GM12878 (cell line): ENCODE measurements around the gene CRB2. TPM values are rescaled to one million over a fixed set of nuclear protein-coding genes. Genes with fewer than 3 reads are reported as not detected.

Experiments used
- ATAC-seq: fragments of 200-7000 bp; cut with Tn5 transposase; 3 replicates; pipeline ENCODE4 v1.9.1; 2020; ENCODE audit warnings: mild to moderate bottlenecking, moderate library complexity
- BruUV-seq: library from RNA; stranded (reverse); fragments of 400-500 nt; replicated peaks from 2 replicates; lab custom pipeline; 2021; lab: Mats Ljungman, UMichigan
- CTCF ChIA-PET: fragments of 300-600 bp; sonication (Branson Sonifier 250); formaldehyde crosslinking; extraction: SDS; loops from one replicate; lab custom pipeline; 2021; ENCODE audit warnings: inconsistent platforms; lab: Yijun Ruan, JAX
- POLR2A ChIA-PET: fragments of 350-600 bp; formaldehyde crosslinking; extraction: SDS; loops from one replicate; lab custom pipeline; 2021; ENCODE audit warnings: inconsistent platforms; lab: Charles Lee
- RAD21 ChIA-PET: fragments of 300-600 bp; sonication (Branson Sonifier 250); formaldehyde crosslinking; loops from one replicate; lab custom pipeline; 2023; ENCODE audit warnings: antibody characterized with exemption; ENCODE audit not compliant: unreplicated experiment; lab: Charles Lee
- SMC1A ChIA-PET: fragments of 300-600 bp; sonication (Branson Sonifier 250); formaldehyde crosslinking; loops from one replicate; lab custom pipeline; 2023; ENCODE audit not compliant: unreplicated experiment, uncharacterized antibody; lab: Charles Lee
- DNase-seq: peaks from one replicate; pipeline ENCODE4 v3.0.0-alpha.2; 2011; ENCODE audit warnings: low read depth, low spot score
- FAIRE-seq: peaks from 3 replicates; lab custom pipeline; 2011; peaks lifted over from hg19 to GRCh38; lab: Jason Lieb, UNC
- H2AFZ ChIP-seq: 2 replicates; pipeline ENCODE4 v1.6.0; 2011; ENCODE audit warnings: low read depth, low read length, control low read depth; ENCODE audit not compliant: control insufficient read depth
- H3K27ac ChIP-seq: 2 replicates; pipeline ENCODE4 v1.5.1; 2011; ENCODE audit warnings: control low read depth; ENCODE audit not compliant: control insufficient read depth, insufficient read depth
- H3K27me3 ChIP-seq, 2 experiments: replicated peaks in 1 of 2; 2 replicates each; pipeline versions ENCODE4 v1.6.0 to v1.6.1; 2011; ENCODE audit warnings: low read length in 1 of 2; ENCODE audit not compliant: control insufficient read depth in 2 of 2, insufficient read depth in 2 of 2
- H3K36me3 ChIP-seq, 2 experiments: 2 replicates each; pipeline ENCODE4 v1.5.1; 2011; ENCODE audit warnings: low read length in 1 of 2; ENCODE audit not compliant: control insufficient read depth in 2 of 2, insufficient read depth in 2 of 2
- H3K4me1 ChIP-seq: 2 replicates; pipeline ENCODE4 v1.6.1; 2011; ENCODE audit warnings: mild to moderate bottlenecking, low read length, moderate library complexity, mixed read lengths; ENCODE audit not compliant: control insufficient read depth, insufficient read depth
- H3K4me2 ChIP-seq: 2 replicates; pipeline ENCODE4 v1.6.0; 2011; ENCODE audit warnings: control low read depth; ENCODE audit not compliant: control insufficient read depth, insufficient read depth
- H3K4me3 ChIP-seq: fragments of 200-600 bp; sonication (generic); 2 replicates; pipeline ENCODE4 v1.5.1; 2016
- H3K79me2 ChIP-seq: 2 replicates; pipeline ENCODE4 v1.6.0; 2011; ENCODE audit warnings: low read length; ENCODE audit not compliant: control insufficient read depth, insufficient read depth
- H3K9ac ChIP-seq: 2 replicates; pipeline ENCODE4 v1.8.0; 2011; ENCODE audit warnings: low read length, control low read depth, mixed read lengths; ENCODE audit not compliant: control insufficient read depth, insufficient read depth
- H3K9me3 ChIP-seq: replicated peaks from 3 replicates; pipeline ENCODE4 v1.5.1; 2011; ENCODE audit warnings: mild to moderate bottlenecking, low read length; ENCODE audit not compliant: control insufficient read depth, insufficient read depth
- H4K20me1 ChIP-seq: 2 replicates; pipeline ENCODE4 v1.6.0; 2011; ENCODE audit not compliant: control insufficient read depth, insufficient read depth
- BCL11A ChIP-seq: IDR thresholded peaks from 2 replicates; pipeline ENCODE4 v1.6.1; 2011; ENCODE audit warnings: low read depth, low read length
- BHLHE40 ChIP-seq, 2 experiments: fragments of 450-650 bp in 1 of 2; IDR thresholded peaks; 2 replicates each; pipeline ENCODE4 v1.6.1; 2011 to 2017; ENCODE audit warnings: low read depth in 2 of 2, borderline replicate concordance in 1 of 2, improper control_type of control experiment in 1 of 2, low read length in 1 of 2, mild to moderate bottlenecking in 1 of 2
- CBFB ChIP-seq: IDR thresholded peaks from 2 replicates; pipeline ENCODE4 v1.6.1; 2016; ENCODE audit warnings: antibody characterized with exemption, low read depth
- CBX3 ChIP-seq: fragments of 200-600 bp; sonication (generic); IDR thresholded peaks from 2 replicates; pipeline ENCODE4 v1.6.1; 2016; ENCODE audit warnings: low read depth, borderline replicate concordance
- IKZF1 ChIP-seq: fragments of 450-650 bp; conservative IDR thresholded peaks from 2 replicates; pipeline ENCODE4 v1.6.1; 2017; ENCODE audit warnings: antibody characterized with exemption, mild to moderate bottlenecking
- NBN ChIP-seq: fragments of 450-650 bp; IDR thresholded peaks from 2 replicates; pipeline ENCODE4 v1.6.1; 2016
- PAX5 ChIP-seq: IDR thresholded peaks from 2 replicates; pipeline ENCODE4 v1.6.1; 2011; ENCODE audit warnings: low read depth, low read length, borderline replicate concordance
- PAX8 ChIP-seq: fragments of 450-650 bp; IDR thresholded peaks from 2 replicates; pipeline ENCODE4 v1.6.1; 2017; ENCODE audit warnings: mild to moderate bottlenecking, moderate library complexity
- PKNOX1 ChIP-seq: fragments of 450-650 bp; IDR thresholded peaks from 2 replicates; pipeline ENCODE4 v1.6.1; 2016; ENCODE audit warnings: mild to moderate bottlenecking
- POLR2AphosphoS5 ChIP-seq: IDR thresholded peaks from 2 replicates; pipeline ENCODE4 v1.6.1; 2011; ENCODE audit warnings: mild to moderate bottlenecking, low read length, inconsistent platforms
- POU2F2 ChIP-seq: IDR thresholded peaks from 3 replicates; pipeline ENCODE4 v1.6.1; 2011; ENCODE audit warnings: low read depth, mild to moderate bottlenecking, low read length, borderline replicate concordance
- RAD51 ChIP-seq: fragments of 450-650 bp; IDR thresholded peaks from 2 replicates; pipeline ENCODE4 v1.6.1; 2016; ENCODE audit warnings: moderate library complexity, mild to moderate bottlenecking, inconsistent platforms
- RCOR1 ChIP-seq: conservative IDR thresholded peaks from 2 replicates; pipeline ENCODE4 v1.6.1; 2012; ENCODE audit warnings: low read depth, low read length, improper control_type of control experiment
- RUNX3 ChIP-seq: IDR thresholded peaks from 2 replicates; pipeline ENCODE4 v1.6.1; 2012; ENCODE audit warnings: low read length, inconsistent platforms
- TBL1XR1 ChIP-seq: IDR thresholded peaks from 2 replicates; pipeline ENCODE4 v1.6.1; 2012; ENCODE audit warnings: low read depth, low read length, improper control_type of control experiment
- WRNIP1 ChIP-seq: IDR thresholded peaks from 2 replicates; pipeline ENCODE4 v1.6.1; 2011; ENCODE audit warnings: low read depth, low read length, improper control_type of control experiment, borderline replicate concordance
- ZNF24 ChIP-seq: fragments of 450-650 bp; IDR thresholded peaks from 2 replicates; pipeline ENCODE4 v1.6.1; 2017; ENCODE audit warnings: antibody characterized with exemption, mild to moderate bottlenecking
- WGBS: methylation state at CpG from one replicate; pipeline ENCODE4 v1.1.6; 2016; ENCODE audit warnings: low lambda C conversion rate; ENCODE audit not compliant: insufficient replicate concordance, insufficient coverage; ENCODE audit errors: missing lambda C conversion rate; 5-methylcytosine and 5-hydroxymethylcytosine counted together
- in situ Hi-C: fragments of 300-500 bp; cut with MboI; formaldehyde crosslinking; loops from 9 replicates; pipeline ENCODE4 v1.14.3; 2018; ENCODE audit warnings: mixed read lengths
- intact Hi-C: fragments of 100-400 bp; cut with micrococcal nuclease; formaldehyde crosslinking; loops from one replicate; pipeline ENCODE4 v1.14.2; 2022; ENCODE audit not compliant: unreplicated experiment
- polyA plus RNA-seq, 11 experiments: library from polyadenylated mRNA; depleted of rRNA in 4 of 11; unstranded in 6 of 11; stranded (reverse) in 5 of 11; fragments of >200 nt; fragmentation: Nextera tagmentation in 4 of 11; fragmentation: Illumina TruSeq in 1 of 11; extraction: Ambion mirVana in 4 of 11; extraction: Trizol in 1 of 11; gene quantifications; 1 replicate in 1 of 11; 2 replicates in 10 of 11; pipeline versions ENCODE4 v1.2.1 to v1.2.3, GENCODE V29; 2011 to 2016; ENCODE audit warnings: inconsistent platforms in 2 of 11, missing spikeins in 2 of 11, low read depth in 1 of 11
- total RNA-seq, 4 experiments: library from RNA; depleted of rRNA in 3 of 4; stranded (reverse); fragments of >200 nt in 3 of 4; fragmentation: Illumina TruSeq in 1 of 4; extraction: Trizol in 1 of 4; gene quantifications; 2 replicates each; pipeline versions ENCODE4 v1.2.1 to v1.2.3, GENCODE V29; 2013 to 2021
- TF ChIP-seq, protein P1 (sequence below): fragments of 450-650 bp; IDR thresholded peaks from 2 replicates; pipeline ENCODE4 v1.6.1; 2017; ENCODE audit warnings: mild to moderate bottlenecking
- TF ChIP-seq, protein P2 (sequence below): IDR thresholded peaks from 2 replicates; pipeline ENCODE4 v1.6.1; 2012; ENCODE audit warnings: mild to moderate bottlenecking, low read depth, low read length

CRB2 gene
- total and polyA plus RNA-seq, 10 of the 15 experiments (the other 5 are each of a cell fraction or from before 2014, with no cell fraction given) = 0.01 to 0.80 (median 0.23) TPM; not detected in 3

DNA sequence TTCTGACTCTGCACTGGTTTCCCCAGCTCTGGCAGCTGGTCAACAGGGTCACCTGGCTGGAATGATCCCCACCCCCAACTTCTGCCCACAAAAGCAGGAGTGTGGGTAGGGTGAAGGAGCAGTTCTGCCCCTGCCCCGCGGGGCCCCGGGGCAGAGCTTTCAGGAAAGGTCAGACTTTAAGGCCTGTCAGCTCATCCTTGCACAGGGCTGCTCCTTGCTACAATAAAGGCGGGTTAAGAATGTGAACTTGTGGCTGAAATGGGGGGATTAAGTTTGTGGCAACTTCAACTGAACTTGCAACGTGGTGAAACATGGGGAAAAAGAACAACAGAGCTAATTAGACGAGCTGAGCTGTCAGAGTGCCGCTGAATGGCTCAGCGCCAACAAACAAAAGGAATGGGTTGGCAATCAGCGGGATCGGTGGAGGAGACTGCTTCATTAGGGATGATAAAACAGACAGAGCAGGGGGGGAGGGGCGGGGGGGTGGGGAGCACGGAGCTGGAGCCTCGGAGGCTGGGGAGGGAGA lies 50.8 kb downstream of the CRB2 start:
- ChIA-PET SMC1A (no interaction called here), POLR2A (no interaction called here), RAD21 (interaction anchor here (0.6 kb wide), 1 partner anchor 278 kb away, joined by 3 read pairs; no protein-coding TSS in a partner anchor), CTCF (no interaction called here)
- no peaks in the 10 kb centered on the region for H3K9me3 ChIP-seq
- no peaks in the 10 kb centered on the region for H3K79me2 ChIP-seq
- in situ Hi-C loops = no loop called here
- BruUV-seq = no TSS peak
- intact Hi-C loops = loop anchor here (10.0 kb wide), 1 partner anchor 558 kb away; no protein-coding TSS in a partner anchor
- no peak for ATAC-seq
- no peak overlapping the region for H3K9ac ChIP-seq
- TF ChIP-seq BHLHE40 (IDR thresholded peaks at IDR 0.05; ENCODE audit: borderline replicate concordance in 1 of 2, low read depth in 2 of 2, low read length in 1 of 2) (no peak), RAD51 (no peak), CBX3 (no peak), IKZF1 (no peak), RCOR1 (no peak), POLR2AphosphoS5 (no peak), POU2F2 (no peak), PAX8 (no peak), WRNIP1 (no peak), ZNF24 (no peak), BCL11A (no peak), CBFB (no peak), PKNOX1 (no peak), TBL1XR1 (no peak), PAX5 (no peak), NBN (no peak), RUNX3 (no peak)
- TF ChIP-seq, protein P1, sequence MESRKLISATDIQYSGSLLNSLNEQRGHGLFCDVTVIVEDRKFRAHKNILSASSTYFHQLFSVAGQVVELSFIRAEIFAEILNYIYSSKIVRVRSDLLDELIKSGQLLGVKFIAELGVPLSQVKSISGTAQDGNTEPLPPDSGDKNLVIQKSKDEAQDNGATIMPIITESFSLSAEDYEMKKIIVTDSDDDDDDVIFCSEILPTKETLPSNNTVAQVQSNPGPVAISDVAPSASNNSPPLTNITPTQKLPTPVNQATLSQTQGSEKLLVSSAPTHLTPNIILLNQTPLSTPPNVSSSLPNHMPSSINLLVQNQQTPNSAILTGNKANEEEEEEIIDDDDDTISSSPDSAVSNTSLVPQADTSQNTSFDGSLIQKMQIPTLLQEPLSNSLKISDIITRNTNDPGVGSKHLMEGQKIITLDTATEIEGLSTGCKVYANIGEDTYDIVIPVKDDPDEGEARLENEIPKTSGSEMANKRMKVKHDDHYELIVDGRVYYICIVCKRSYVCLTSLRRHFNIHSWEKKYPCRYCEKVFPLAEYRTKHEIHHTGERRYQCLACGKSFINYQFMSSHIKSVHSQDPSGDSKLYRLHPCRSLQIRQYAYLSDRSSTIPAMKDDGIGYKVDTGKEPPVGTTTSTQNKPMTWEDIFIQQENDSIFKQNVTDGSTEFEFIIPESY = no peak
- TF ChIP-seq, protein P2, sequence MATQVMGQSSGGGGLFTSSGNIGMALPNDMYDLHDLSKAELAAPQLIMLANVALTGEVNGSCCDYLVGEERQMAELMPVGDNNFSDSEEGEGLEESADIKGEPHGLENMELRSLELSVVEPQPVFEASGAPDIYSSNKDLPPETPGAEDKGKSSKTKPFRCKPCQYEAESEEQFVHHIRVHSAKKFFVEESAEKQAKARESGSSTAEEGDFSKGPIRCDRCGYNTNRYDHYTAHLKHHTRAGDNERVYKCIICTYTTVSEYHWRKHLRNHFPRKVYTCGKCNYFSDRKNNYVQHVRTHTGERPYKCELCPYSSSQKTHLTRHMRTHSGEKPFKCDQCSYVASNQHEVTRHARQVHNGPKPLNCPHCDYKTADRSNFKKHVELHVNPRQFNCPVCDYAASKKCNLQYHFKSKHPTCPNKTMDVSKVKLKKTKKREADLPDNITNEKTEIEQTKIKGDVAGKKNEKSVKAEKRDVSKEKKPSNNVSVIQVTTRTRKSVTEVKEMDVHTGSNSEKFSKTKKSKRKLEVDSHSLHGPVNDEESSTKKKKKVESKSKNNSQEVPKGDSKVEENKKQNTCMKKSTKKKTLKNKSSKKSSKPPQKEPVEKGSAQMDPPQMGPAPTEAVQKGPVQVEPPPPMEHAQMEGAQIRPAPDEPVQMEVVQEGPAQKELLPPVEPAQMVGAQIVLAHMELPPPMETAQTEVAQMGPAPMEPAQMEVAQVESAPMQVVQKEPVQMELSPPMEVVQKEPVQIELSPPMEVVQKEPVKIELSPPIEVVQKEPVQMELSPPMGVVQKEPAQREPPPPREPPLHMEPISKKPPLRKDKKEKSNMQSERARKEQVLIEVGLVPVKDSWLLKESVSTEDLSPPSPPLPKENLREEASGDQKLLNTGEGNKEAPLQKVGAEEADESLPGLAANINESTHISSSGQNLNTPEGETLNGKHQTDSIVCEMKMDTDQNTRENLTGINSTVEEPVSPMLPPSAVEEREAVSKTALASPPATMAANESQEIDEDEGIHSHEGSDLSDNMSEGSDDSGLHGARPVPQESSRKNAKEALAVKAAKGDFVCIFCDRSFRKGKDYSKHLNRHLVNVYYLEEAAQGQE = no peak
- H2AFZ ChIP-seq = no peak overlapping the region
- WGBS = 94% methylated on average over 10 of the region's 13 CpGs
- no peak overlapping the region for H3K27ac ChIP-seq
- DNase-seq = no peak
- no peaks in the 10 kb centered on the region for H3K27me3 ChIP-seq
- H4K20me1 ChIP-seq = no peaks in the 10 kb centered on the region; the same call in 1 of the 2 replicates
- no peak overlapping the region for H3K4me3 ChIP-seq
- H3K4me1 ChIP-seq = no peaks in the 10 kb centered on the region
- no peak overlapping the region for H3K4me2 ChIP-seq
- H3K36me3 ChIP-seq = peaks cover 0 to 2% of the 10 kb centered on the region in 2 experiments; a peak in 3 of 4 replicates
- FAIRE-seq = no peak
